Measurements from ENCODE around the gene DPP6. TPM values are rescaled to one million over a fixed set of nuclear protein-coding genes. Genes with fewer than 3 reads are reported as not detected.

Gene DPP6
- total and polyA plus RNA-seq, 2 of the 8 experiments (the other 6 are each of a cell fraction or from before 2014, with no cell fraction given), result 4.7 to 6.8 TPM

GRCh38 chr7:154253810-154254209 lies 201.6 kb downstream of the DPP6 start:
- no peak overlapping the region for H4K8ac ChIP-seq (ENCODE audit: extremely low read depth, insufficient read depth, low read length)
- H3K9me3 ChIP-seq (ENCODE audit: insufficient read depth in 2 of 2, low read depth in 1 of 2, low read length in 1 of 2), result 0 out of 4 replicates have a peak, but pooled peaks cover 0 to 2% of the 10 kb centered on the region in 2 experiments
- no peak overlapping the region for H3K23ac ChIP-seq (ENCODE audit: insufficient read length)
- FAIRE-seq, result no peak
- no peaks in the 10 kb centered on the region for H3K27me3 ChIP-seq (replicated peaks in 1 of 4; ENCODE audit: control insufficient read depth in 3 of 4, extremely low read depth in 1 of 4, insufficient read depth in 3 of 4, low read length in 3 of 4)
- H2BK5ac ChIP-seq (ENCODE audit: low read depth, low read length), result no peak overlapping the region
- no peak overlapping the region for H2BK20ac ChIP-seq (ENCODE audit: low read length)
- H2BK120ac ChIP-seq (replicated peaks; ENCODE audit: low read depth, low read length), result no peak overlapping the region
- H3K14ac ChIP-seq (ENCODE audit: insufficient read length), result no peak overlapping the region
- DNase-seq (ENCODE audit: low read depth in 1 of 2, low spot score in 2 of 2), result no peak
- H3K27ac ChIP-seq (ENCODE audit: low read depth, low read length), result no peak overlapping the region
- no peak overlapping the region for H2BK15ac ChIP-seq (ENCODE audit: low read length)
- 70% methylated on average over 6 of the region's 6 CpGs; no CpG with 5 or more reads in 1 of the 2 experiments for WGBS, 2 experiments (ENCODE audit: extremely low coverage in 1 of 2, insufficient coverage in 1 of 2, insufficient read length in 1 of 2, insufficient replicate concordance in 2 of 2, low coverage in 1 of 2, low lambda C conversion rate in 2 of 2, missing lambda C conversion rate in 1 of 2)
- no peaks in the 10 kb centered on the region for H3K79me2 ChIP-seq (ENCODE audit: control insufficient read depth in 1 of 2, insufficient read depth in 2 of 2, low read length in 2 of 2)
- CTCF ChIA-PET (ENCODE audit: partially characterized antibody), result no interaction called here
- H2BK12ac ChIP-seq (ENCODE audit: low read depth, low read length), result no peak overlapping the region
- no peak overlapping the region for H3K4me2 ChIP-seq (ENCODE audit: insufficient read depth in 1 of 2, low read depth in 2 of 2, low read length in 2 of 2)
- H2AFZ ChIP-seq (ENCODE audit: low read length), result no peak overlapping the region
- POLR2A ChIA-PET (ENCODE audit: partially characterized antibody), result no interaction called here
- no peaks in the 10 kb centered on the region for H3K79me1 ChIP-seq (ENCODE audit: low read depth, low read length)
- peaks cover 4 to 13% (median 6%) of the 10 kb centered on the region in 4 experiments; a peak in 6 of 7 replicates for H3K4me1 ChIP-seq (replicated peaks in 1 of 4; ENCODE audit: control insufficient read depth in 3 of 4, insufficient read depth in 4 of 4, low read length in 3 of 4)
- H3K36me3 ChIP-seq (ENCODE audit: control insufficient read depth in 2 of 4, insufficient read depth in 4 of 4, low read length in 3 of 4), result no peaks in the 10 kb centered on the region
- no peaks in the 10 kb centered on the region for H4K20me1 ChIP-seq (replicated peaks in 1 of 2; ENCODE audit: control insufficient read depth in 1 of 2, insufficient read depth in 2 of 2, low read length in 2 of 2)
- H4K5ac ChIP-seq (ENCODE audit: insufficient read length, low read depth, low read length), result no peak overlapping the region
- no peak overlapping the region for H3K18ac ChIP-seq (ENCODE audit: extremely low read depth, low read length)
- no peak overlapping the region for H2AK5ac ChIP-seq (ENCODE audit: low read depth, low read length)
- no peak overlapping the region for H3K9ac ChIP-seq (replicated peaks in 1 of 4; ENCODE audit: extremely low read depth in 1 of 4, low read depth in 3 of 4, low read length in 3 of 4)
- H3K4ac ChIP-seq (replicated peaks; ENCODE audit: insufficient read length, low read depth, low read length), result no peak overlapping the region
- H3K56ac ChIP-seq (replicated peaks; ENCODE audit: insufficient read length, low read depth, low read length), result no peak overlapping the region
- H3K4me3 ChIP-seq (ENCODE audit: extremely low read depth in 1 of 4, insufficient read depth in 2 of 4, low read depth in 3 of 4, low read length in 4 of 4), result no peak overlapping the region
- no peaks in the 10 kb centered on the region for H3K23me2 ChIP-seq (ENCODE audit: low read depth, low read length)
- no peak overlapping the region for H4K91ac ChIP-seq (replicated peaks; ENCODE audit: insufficient read length, low read length)
- TF ChIP-seq TAF1 (IDR thresholded peaks at IDR 0.05; ENCODE audit: low read depth, low read length) (no peak), YY1 (IDR thresholded peaks at IDR 0.05; ENCODE audit: low read depth, low read length) (no peak), GABPA (IDR thresholded peaks at IDR 0.05; ENCODE audit: borderline replicate concordance, insufficient read depth, low read length) (no peak), EZH2 (IDR thresholded peaks at IDR 0.05; ENCODE audit: low read depth, low read length, severe bottlenecking) (no peak), CEBPB (IDR thresholded peaks at IDR 0.05; ENCODE audit: low read depth, low read length) (no peak)
